Keratinocyte (primary cell): ENCODE data around the gene BBS9.

ENCODE experiments used
- EZH2 ChIP-seq: IDR thresholded peaks from one replicate; pipeline ENCODE4 v1.6.1; 2012; ENCODE audit warnings: inconsistent platforms, mild to moderate bottlenecking, low read length, moderate library complexity
- TF ChIP-seq, protein P1 (sequence below), 3 experiments: IDR thresholded peaks in 1 of 3; conservative IDR thresholded peaks in 1 of 3; optimal IDR thresholded peaks in 1 of 3; 2 replicates in 2 of 3; 3 replicates in 1 of 3; pipeline versions ENCODE3 to v1.5.1; 2011; ENCODE audit warnings: low read length in 3 of 3, mild to moderate bottlenecking in 3 of 3, moderate library complexity in 2 of 3, control low read depth in 1 of 3, inconsistent platforms in 1 of 3; ENCODE audit not compliant: insufficient read depth in 2 of 3; ENCODE audit errors: extremely low read depth in 1 of 3

- TF ChIP-seq EZH2: no peak
- TF ChIP-seq, protein P1, sequence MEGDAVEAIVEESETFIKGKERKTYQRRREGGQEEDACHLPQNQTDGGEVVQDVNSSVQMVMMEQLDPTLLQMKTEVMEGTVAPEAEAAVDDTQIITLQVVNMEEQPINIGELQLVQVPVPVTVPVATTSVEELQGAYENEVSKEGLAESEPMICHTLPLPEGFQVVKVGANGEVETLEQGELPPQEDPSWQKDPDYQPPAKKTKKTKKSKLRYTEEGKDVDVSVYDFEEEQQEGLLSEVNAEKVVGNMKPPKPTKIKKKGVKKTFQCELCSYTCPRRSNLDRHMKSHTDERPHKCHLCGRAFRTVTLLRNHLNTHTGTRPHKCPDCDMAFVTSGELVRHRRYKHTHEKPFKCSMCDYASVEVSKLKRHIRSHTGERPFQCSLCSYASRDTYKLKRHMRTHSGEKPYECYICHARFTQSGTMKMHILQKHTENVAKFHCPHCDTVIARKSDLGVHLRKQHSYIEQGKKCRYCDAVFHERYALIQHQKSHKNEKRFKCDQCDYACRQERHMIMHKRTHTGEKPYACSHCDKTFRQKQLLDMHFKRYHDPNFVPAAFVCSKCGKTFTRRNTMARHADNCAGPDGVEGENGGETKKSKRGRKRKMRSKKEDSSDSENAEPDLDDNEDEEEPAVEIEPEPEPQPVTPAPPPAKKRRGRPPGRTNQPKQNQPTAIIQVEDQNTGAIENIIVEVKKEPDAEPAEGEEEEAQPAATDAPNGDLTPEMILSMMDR (optimal IDR thresholded peaks at IDR 0.05 in 1 of 3, IDR thresholded peaks at IDR 0.05 in 1 of 3, conservative IDR thresholded peaks at IDR 0.05 in 1 of 3; ENCODE audit: extremely low read depth in 1 of 3, insufficient read depth in 2 of 3, low read length in 3 of 3): no peak
These were observed 399.7 kb downstream of the BBS9 start for GRCh38 chr7:33529070-33529469.
